ENCODE results near the gene RASSF9.

Gene RASSF9

GRCh38 chr12:85821206-85821605, 15.0 kb downstream of the RASSF9 start:
- FAIRE-seq: no peak

- no peak for FAIRE-seq
These were observed 16.1 kb downstream of the RASSF9 start for GRCh38 chr12:85820101-85820500.

GRCh38 chr12:85814741-85815140, 21.5 kb downstream of the RASSF9 start:
- no peak for FAIRE-seq

GRCh38 chr12:85814071-85814470, 22.1 kb downstream of the RASSF9 start:
- FAIRE-seq: no peak

GRCh38 chr12:85809500-85809899, 26.7 kb downstream of the RASSF9 start:
- FAIRE-seq: no peak

DNA sequence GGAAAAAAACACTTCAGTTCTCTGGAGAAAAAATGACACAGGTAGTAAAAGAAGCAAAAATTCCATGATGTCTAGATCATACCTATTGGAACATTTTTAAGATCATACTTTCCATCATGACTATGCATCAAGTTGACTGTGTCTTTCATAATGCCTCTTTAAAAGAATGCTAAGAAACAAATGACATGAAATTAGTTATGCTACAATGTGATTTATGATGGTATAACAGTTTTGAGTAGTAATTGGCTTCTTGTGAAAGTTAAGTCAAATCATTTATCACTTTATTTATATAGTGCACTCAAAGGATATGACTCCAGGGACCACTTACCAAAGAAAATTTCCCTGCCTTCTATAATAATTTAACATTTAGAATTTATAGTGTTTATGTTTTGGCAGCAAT, 28.5 kb downstream of the RASSF9 start:
- FAIRE-seq: no peak

DNA sequence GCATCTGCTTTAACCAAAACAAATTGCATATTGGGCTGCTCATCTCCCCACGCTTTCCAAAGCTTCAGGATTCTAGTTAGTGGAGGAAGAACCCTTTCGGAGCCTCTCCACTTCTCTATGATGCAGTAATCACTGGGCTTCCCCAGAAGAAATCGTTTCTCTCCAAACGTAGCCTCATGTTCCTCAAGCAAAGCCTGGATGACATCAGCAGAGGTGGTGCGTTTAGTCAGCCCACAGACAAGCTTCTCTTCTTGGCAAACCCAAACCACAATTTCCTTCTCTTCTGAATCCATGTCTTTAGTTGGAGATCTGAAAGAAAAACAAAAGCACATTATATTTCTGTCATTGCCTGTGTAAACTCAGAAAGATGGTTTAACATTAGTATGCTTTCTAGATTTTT, 30.6 kb downstream of the RASSF9 start:
- no peak for FAIRE-seq

DNA sequence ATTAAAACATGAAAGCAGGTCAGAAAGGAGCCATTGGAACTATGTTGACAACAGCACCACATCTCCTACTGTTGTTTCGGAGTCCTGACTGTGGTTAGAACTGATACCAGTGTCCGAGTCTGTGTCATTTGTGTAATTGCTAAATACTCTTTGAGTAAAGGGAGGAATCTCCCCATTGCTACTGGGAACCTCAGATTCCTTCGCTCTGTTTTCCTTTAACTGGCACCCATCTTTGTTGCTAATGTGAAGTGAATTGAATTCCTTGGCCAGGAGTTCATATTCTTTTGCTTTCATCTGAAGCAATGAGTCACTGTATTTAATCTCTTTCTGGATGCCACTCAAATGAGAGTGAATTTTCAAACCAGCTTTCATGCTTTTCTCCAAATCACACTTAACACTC, 31.5 kb downstream of the RASSF9 start:
- FAIRE-seq: no peak

DNA sequence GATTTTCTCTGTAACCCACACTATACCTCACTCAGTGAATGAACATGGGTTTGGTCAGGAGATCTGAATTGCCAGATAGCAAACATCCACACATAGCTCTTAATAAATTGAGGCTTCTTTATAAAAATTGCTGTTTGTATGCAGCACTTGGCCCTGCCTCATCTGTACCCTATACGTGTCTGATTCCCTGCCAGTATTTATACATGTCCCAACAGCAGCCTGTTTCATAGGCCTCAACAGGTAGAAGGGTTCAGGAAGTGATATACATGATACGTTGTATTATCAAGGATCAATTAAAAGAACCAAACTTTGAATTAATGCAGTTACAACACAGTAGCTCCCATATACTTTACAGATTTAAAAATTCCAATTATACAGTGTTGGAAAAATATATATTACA, 32.3 kb downstream of the RASSF9 start:
- no peak for FAIRE-seq

- no peak for FAIRE-seq
These were observed 33.0 kb downstream of the RASSF9 start for GRCh38 chr12:85803231-85803630.

GRCh38 chr12:85798122-85798521, 38.1 kb downstream of the RASSF9 start:
- FAIRE-seq: no peak

GRCh38 chr12:85796001-85796400, 40.2 kb downstream of the RASSF9 start:
- no peak for FAIRE-seq

- FAIRE-seq: no peak
These were observed 41.7 kb downstream of the RASSF9 start for GRCh38 chr12:85794531-85794930.

- no peak for FAIRE-seq
These were observed 52.0 kb downstream of the RASSF9 start for GRCh38 chr12:85784096-85784720.

DNA sequence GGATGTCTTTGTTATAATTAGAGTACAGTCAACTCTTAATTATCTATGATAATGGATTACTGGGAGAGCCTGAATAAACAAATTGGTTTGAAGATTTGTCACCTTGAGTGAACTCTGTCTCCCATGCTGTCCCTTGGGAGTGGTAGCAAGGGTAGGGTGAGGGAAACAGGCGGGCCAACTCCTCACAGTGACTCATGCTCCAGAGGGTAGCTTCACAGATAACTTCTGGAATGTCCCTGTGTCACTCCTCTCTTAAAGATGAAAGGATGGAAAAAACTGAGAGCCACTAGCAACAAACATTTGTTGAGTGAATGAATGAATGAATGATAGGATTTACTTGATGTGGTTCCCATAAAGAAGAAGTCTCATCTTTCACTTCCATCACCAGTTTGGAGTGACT, 53.5 kb downstream of the RASSF9 start:
- no peak for FAIRE-seq

DNA sequence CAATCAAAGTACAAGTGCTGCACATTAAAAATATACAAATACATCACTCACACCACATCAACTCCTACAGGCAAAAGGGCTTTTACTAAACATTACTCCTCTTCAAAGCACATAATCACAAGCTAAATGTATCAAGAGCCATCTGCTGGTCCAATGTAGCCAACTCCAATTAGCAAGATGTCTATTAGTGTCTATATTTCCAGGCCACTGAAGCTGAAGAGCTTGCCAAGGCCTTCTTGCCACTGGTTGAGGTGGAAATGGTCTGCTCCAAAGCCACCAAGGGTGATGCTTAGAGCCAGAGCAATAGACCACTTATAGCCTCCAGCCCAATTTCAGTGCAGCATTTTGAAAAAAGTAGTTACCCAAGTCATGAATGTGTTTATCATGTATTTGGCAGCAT, 54.4 kb downstream of the RASSF9 start:
- FAIRE-seq: no peak

DNA sequence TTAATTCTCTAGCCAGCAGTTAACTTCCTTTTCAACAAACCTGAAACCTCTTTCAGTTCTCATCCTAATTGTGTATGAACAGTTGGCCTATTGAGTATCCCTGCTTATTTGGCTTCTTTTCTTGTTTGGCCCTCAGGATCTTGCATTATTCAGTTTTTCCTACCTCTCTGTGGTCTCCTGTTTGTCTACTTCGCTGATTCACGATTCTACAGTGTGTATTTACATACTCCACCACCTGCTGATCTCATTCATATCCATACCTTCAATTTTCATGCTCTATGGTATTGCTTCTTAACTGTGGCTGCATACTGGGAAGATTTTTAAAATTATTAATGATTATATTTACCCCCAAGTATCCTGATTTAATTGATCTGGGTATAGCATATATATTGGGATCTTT, 56.4 kb downstream of the RASSF9 start:
- no peak for FAIRE-seq

DNA sequence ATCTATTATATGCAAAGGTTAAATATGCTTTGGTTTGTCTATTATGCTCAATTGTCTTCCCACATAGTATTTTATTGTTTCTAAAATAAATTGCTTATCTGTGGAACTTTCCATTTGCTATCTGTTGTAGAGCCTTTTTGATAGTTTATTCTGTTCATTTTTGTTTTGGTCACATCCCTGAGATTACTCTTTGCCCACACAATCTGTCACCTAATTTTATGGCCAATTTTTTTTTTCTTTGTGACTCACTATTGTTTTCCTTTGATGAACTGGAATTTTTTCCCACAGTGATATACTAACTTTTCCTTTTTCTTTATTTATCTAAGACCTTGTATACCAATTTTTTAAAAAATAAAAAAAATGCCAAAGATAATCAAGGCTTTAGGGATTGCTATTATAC, 61.1 kb downstream of the RASSF9 start:
- no peak for FAIRE-seq

- no peak for FAIRE-seq
These were observed 70.7 kb downstream of the RASSF9 start for GRCh38 chr12:85765453-85765869.

DNA sequence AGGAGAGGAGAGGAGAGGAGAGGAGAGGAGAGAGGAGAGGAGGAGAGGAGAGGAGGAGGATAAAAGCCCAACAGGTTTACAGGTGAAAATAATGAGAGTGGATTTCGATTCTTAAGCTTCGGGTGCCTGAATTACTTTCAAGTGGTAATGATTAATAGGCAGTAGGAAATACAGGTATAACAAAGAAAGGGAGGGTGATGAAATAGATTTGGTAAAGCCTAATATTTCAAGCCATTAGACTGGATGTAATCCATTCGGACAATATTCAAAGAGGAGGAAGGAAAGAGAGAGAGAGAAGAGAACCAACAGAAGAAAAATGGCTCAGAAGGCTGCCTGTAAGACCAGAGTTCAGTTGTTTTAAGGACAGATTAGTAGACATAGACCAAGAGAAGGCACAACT, 76.6 kb downstream of the RASSF9 start:
- no peak for FAIRE-seq

DNA sequence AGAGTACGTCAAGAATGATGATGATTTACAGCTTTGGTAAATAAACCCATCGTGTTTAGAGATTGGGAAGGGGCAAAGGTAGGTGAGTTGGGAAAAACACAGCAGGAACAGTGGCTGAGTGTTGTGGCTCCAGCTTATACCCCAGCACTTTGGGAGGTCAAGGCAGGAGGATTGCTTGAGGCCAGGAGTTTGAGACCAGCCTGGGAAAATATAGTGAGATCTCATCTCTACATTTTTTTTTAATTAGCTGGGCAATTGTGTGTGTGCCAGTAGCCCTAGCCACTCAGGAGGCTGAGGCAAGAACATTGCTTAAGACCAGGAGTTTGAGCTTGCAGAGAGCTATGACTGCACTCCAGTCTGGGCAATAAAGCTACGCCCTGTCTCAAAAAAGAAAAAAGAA, 77.1 kb downstream of the RASSF9 start:
- no peak for FAIRE-seq

- FAIRE-seq: no peak
These were observed 80.4 kb downstream of the RASSF9 start for GRCh38 chr12:85755760-85756159.

All from colon (tissue), 2 donors.